ENCODE data around the gene TUBA3E. TPM values are rescaled to one million over a fixed set of nuclear protein-coding genes. Genes with fewer than 3 reads are reported as not detected.
A peak's percentile ranks its signal among the peaks of the same experiment; 100 is the strongest.
"Not testable (repeated sequence)": the region's sequence is repeated elsewhere in the genome, so short reads cannot be mapped to it uniquely, and the experiment has no call there.

The TUBA3E gene
- total RNA-seq, 2 experiments from 2014 or later, result not detected

GRCh38 chr2:130186391-130186790, 11.8 kb downstream of the TUBA3E start:
- Mint-ChIP-seq H3K27me3 (no peaks in the 10 kb centered on the region), H3K36me3 (peaks cover 3% of the 10 kb centered on the region), H3K4me1 (peaks cover 12% of the 10 kb centered on the region), H3K27ac (no peak overlapping the region), H3K9me3 (no peaks in the 10 kb centered on the region), H3K4me3 (no peak overlapping the region)
- DNase-seq (no peak), ATAC-seq (ENCODE audit: low read depth) (no peak)
- POLR2A ChIA-PET, result no interaction called here

DNA sequence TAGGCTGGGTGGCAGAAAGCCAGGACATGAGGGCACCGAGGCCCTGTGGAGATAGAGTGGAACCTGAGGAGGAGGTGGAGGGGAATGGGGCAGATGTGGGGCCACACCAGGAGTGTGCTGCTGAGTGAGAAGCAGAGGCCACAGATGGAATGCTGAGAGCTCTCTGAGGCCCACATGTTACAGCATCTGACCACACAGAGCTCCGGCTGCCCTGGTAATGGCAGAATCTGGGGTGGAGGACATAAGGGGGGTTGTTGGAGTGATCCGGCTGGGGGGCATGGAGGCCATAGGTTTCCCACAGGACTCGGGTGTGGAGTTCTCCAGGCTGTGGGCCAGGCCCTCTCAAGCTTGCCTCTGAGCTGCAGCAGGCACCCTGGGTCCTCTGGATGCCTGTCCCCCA, 12.3 kb downstream of the TUBA3E start:
- DNase-seq, result no peak
- POLR2A ChIA-PET, result interaction anchor here (0.7 to 1.4 kb wide), 2 partner anchors 1301 to 1303 kb away, joined by 3 to 12 read pairs; no protein-coding TSS in a partner anchor
- no peaks in the 10 kb centered on the region for H3K27me3 Mint-ChIP-seq
- H3K9me3 Mint-ChIP-seq, result no peaks in the 10 kb centered on the region
- ATAC-seq (ENCODE audit: low read depth), result no peak
- peaks cover 1% of the 10 kb centered on the region for H3K36me3 Mint-ChIP-seq
- H3K4me3 Mint-ChIP-seq, result no peak overlapping the region
- H3K4me1 Mint-ChIP-seq, result peaks cover 11% of the 10 kb centered on the region
- no peak overlapping the region for H3K27ac Mint-ChIP-seq

DNA sequence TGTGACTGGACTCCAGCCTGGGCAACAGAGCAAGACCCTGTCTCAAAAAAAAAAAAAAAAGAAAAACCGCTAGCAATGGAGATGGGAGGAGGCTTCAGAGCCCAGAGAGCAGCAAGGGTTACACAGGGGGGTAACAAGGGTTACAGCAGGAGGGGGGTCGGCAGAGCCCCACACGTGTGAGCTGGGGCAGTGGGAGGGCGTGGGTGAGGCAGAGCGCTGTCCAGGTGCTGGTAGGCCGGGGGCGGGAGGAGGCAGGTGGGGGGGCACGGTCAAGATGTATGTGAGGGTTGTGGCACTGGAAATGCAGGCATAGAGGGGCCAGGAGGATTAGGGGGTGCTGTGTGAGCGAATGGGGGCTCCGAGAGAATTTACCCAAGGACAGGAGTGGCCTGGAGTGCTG, 12.8 kb downstream of the TUBA3E start:
- H3K4me1 Mint-ChIP-seq, result peaks cover 13% of the 10 kb centered on the region
- POLR2A ChIA-PET, result interaction anchor here (0.7 to 1.4 kb wide), 2 partner anchors 1302 to 1304 kb away, joined by 3 to 12 read pairs; no protein-coding TSS in a partner anchor
- no peak overlapping the region for H3K4me3 Mint-ChIP-seq
- peaks cover 1% of the 10 kb centered on the region for H3K36me3 Mint-ChIP-seq
- no peaks in the 10 kb centered on the region for H3K9me3 Mint-ChIP-seq
- no peak overlapping the region for H3K27ac Mint-ChIP-seq
- no peaks in the 10 kb centered on the region for H3K27me3 Mint-ChIP-seq
- ATAC-seq (ENCODE audit: low read depth) (no peak), DNase-seq (no peak)

DNA sequence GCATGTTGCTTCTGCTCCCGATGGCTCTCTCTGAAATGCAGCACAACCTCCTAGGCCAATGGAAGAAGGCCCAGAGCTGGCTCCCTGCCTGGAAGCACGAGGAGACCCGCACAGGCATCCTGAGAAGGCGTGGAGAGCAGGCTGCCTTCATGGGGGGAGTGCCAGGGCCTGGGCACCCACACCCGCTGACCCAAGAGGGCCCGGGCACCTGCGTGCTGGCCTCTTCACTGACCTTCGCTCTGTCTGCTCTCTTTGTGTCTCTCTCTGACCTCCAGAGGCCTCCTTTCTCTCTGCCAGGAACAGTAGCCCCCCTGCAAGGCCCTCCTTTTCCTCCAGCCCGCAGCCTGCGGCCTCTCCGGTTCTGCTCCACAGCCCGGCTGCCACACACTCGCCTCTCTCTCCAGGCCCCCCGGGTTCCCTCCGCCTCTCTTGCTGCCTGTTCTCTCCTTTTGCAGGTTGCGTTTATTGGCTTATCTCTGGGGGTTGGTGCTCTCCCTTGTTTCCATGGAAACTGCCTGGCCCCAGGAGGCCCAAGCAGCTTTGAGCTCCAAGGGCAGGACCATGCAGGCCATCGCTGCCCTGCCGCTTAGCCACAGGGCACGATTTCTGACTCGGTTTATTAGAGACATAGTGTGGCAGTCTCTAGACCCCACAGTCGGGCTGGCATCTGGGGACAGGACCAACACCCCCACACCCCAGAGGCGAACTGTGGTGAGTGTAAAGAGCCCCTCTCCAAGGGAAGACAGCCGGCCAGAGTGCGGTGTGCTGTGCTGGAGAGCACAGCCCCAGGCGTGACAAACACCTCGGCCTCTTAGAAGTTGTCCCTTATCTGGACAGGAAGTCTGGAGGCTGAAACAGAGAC, 14.5 kb downstream of the TUBA3E start:
- no peak for DNase-seq
- no peak for ATAC-seq (ENCODE audit: low read depth)
- Mint-ChIP-seq H3K27ac (peak overlapping the region; percentile 79), H3K27me3 (no peaks in the 10 kb centered on the region), H3K36me3 (peaks cover 1% of the 10 kb centered on the region), H3K4me1 (peaks cover 13% of the 10 kb centered on the region), H3K9me3 (no peaks in the 10 kb centered on the region), H3K4me3 (peak overlapping the region; percentile 81)
- POLR2A ChIA-PET, result no interaction called here

GRCh38 chr2:130182826-130183511, 15.3 kb downstream of the TUBA3E start:
- not testable (repeated sequence) for H3K36me3 Mint-ChIP-seq; ATAC-seq (ENCODE audit: low read depth); H3K27me3 Mint-ChIP-seq; H3K9me3 Mint-ChIP-seq; DNase-seq
- Mint-ChIP-seq H3K4me3 (peak overlapping the region; percentile 81), H3K4me1 (peaks cover 13% of the 10 kb centered on the region), H3K27ac (peak overlapping the region; percentile 79)
- POLR2A ChIA-PET, result interaction anchor here (3.1 to 4.4 kb wide), 2 partner anchors 13 to 159 kb away, joined by 26 to 38 read pairs; partner anchors contain the start of gene IMP4

- DNase-seq (peak; percentile 96), ATAC-seq (ENCODE audit: low read depth) (peak; percentile 88)
- not testable (repeated sequence) for H3K9me3 Mint-ChIP-seq, H3K36me3 Mint-ChIP-seq, H3K27me3 Mint-ChIP-seq
- Mint-ChIP-seq H3K4me3 (peak within 1 kb of the TSS; percentile 93), H3K4me1 (peaks cover 13% of the 10 kb centered on the region), H3K27ac (peak within 1 kb of the TSS; percentile 93)
- POLR2A ChIA-PET, result interaction anchor here (0.8 to 4.4 kb wide), 3 partner anchors 12 to 160 kb away, joined by 3 to 38 read pairs (median 26); partner anchors contain the start of gene IMP4
Observed at GRCh38 chr2:130181880-130182682, 16.2 kb downstream of the TUBA3E start, which contains the start of gene MZT2B. Gene MZT2B (plus strand): TSS chr2:130182262. CDS start chr2:130182283, 21 bp downstream.

DNA sequence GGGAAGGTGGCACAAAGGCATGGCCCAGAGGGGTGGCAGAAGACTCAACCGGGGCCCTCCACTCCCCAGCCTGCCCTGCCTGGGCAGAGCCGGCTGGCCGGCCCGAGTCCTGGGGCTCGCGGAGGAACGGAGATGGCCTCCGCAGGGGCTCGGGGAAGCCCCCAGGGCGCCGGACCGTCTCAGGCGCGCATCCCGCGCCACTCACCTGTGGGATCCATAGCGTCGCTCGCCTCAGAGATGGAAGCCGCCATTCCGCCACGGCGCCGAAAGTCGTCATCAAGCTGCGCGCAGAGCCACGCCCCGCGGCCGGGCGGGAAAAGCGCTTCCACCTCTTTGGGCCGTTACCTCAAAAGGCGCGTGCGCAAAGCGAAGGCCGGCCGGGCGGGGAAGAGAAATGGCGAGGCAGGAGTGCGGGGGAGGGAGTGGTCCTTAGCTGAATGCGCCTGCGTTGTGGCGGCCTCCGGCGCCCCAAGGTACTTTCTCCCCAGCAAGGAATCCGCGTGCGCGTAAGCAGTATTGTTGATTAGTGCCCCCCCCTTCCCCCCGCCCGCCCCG, 16.8 kb downstream of the TUBA3E start, which contains the start of gene SMPD4:
Gene SMPD4, minus strand, starts transcription at position 278 of the 555 bp plus-strand sequence. CDS start 5,010 bp downstream, outside the sequence.
- DNase-seq (peak; percentile 98), ATAC-seq (ENCODE audit: low read depth) (peak; percentile 73)
- H3K27me3 Mint-ChIP-seq, result no peaks in the 10 kb centered on the region
- H3K36me3 Mint-ChIP-seq, result peaks cover 1% of the 10 kb centered on the region
- POLR2A ChIA-PET, result interaction anchor here (0.8 to 4.4 kb wide), 3 partner anchors 11 to 161 kb away, joined by 3 to 38 read pairs (median 26); partner anchors contain the start of gene IMP4
- H3K9me3 Mint-ChIP-seq, result no peaks in the 10 kb centered on the region
- H3K27ac Mint-ChIP-seq, result peak within 1 kb of the TSS; percentile 93
- peak within 1 kb of the TSS; percentile 93 for H3K4me3 Mint-ChIP-seq
- H3K4me1 Mint-ChIP-seq, result peaks cover 13% of the 10 kb centered on the region

DNA sequence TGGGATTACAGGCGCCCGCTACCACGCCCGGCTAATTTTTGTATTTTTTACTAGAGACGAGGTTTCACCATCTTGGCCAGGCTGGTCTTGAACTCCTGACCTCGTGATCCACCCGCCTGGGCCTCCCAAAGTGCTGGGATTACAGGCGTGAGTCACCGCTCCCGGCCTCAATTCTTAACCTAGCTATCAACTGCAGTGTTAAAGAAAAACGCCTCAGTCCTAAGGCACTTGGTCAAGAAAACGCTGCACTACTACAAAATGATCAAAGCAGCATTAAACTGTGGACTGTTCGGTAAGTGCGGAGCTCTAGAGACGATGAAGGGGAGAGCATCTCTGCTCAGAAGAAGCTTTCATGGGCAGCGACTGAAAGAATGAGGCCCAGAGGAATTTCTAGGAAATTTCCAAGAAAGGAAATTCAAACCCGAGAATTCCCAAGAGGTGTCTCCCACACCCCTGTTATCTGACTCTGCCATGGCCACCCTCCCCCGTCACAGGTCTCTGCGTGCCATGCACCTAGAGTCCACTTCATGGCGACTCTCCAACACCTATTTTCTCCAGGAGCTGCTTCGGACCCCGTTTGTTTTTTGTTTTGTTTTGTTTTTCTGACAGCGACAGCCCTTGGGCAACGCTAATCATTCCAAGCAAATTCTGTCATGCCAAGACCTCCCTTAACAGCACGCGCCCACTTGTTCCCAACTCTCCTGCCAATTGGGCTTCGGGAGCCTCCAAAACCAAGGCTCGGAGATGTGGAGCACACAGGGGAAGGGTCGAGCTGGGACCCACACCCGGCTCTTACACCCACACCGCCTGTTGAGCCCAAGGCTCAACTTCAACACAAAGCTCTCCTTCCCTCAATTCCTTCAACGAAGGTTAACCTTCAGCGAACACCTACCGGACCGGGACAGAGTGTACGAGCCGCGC, 17.6 kb downstream of the TUBA3E start:
- DNase-seq; H3K4me1 Mint-ChIP-seq; H3K27me3 Mint-ChIP-seq; H3K9me3 Mint-ChIP-seq; ATAC-seq (ENCODE audit: low read depth); H3K36me3 Mint-ChIP-seq: not testable (repeated sequence)
- peak overlapping the region; percentile 93 for H3K27ac Mint-ChIP-seq
- H3K4me3 Mint-ChIP-seq, result peak overlapping the region; percentile 93
- POLR2A ChIA-PET, result interaction anchor here (0.8 to 4.4 kb wide), 3 partner anchors 11 to 162 kb away, joined by 3 to 38 read pairs (median 26); partner anchors contain the start of gene IMP4

- POLR2A ChIA-PET; H3K4me1 Mint-ChIP-seq; H3K27me3 Mint-ChIP-seq; H3K4me3 Mint-ChIP-seq; DNase-seq; H3K27ac Mint-ChIP-seq; ATAC-seq (ENCODE audit: low read depth); H3K9me3 Mint-ChIP-seq: not testable (repeated sequence)
- peaks cover 14% of the 10 kb centered on the region for H3K36me3 Mint-ChIP-seq
Observed at GRCh38 chr2:130174866-130175265, 23.4 kb downstream of the TUBA3E start.

- no peak for DNase-seq
- H3K27ac Mint-ChIP-seq, result peak overlapping the region; percentile 84
Observed at GRCh38 chr2:130169896-130170295, 28.3 kb downstream of the TUBA3E start.

GRCh38 chr2:130169163-130169562, 29.1 kb downstream of the TUBA3E start:
- POLR2A ChIA-PET, result interaction anchor here (0.6 to 3.5 kb wide), 3 partner anchors 11 to 177 kb away, joined by 4 to 26 read pairs (median 4); partner anchors contain the start of genes MZT2B and SMPD4
- peaks cover 17% of the 10 kb centered on the region for H3K4me1 Mint-ChIP-seq
- peak overlapping the region; percentile 84 for H3K27ac Mint-ChIP-seq
- H3K9me3 Mint-ChIP-seq, H3K27me3 Mint-ChIP-seq, DNase-seq: not testable (repeated sequence)
- H3K36me3 Mint-ChIP-seq, result peaks cover 20% of the 10 kb centered on the region
- peak; percentile 99 for ATAC-seq (ENCODE audit: low read depth)
- peak overlapping the region; percentile 66 for H3K4me3 Mint-ChIP-seq

More at GRCh38 chr2:130169896-130170295, 28.3 kb downstream of the TUBA3E start:
- no peaks in the 10 kb centered on the region for H3K9me3 Mint-ChIP-seq
- peaks cover 18% of the 10 kb centered on the region for H3K36me3 Mint-ChIP-seq
- H3K27me3 Mint-ChIP-seq, result no peaks in the 10 kb centered on the region
- POLR2A ChIA-PET, result interaction anchor here (1.2 to 3.5 kb wide), 2 partner anchors 11 to 12 kb away, joined by 4 to 26 read pairs; partner anchors contain the start of genes MZT2B and SMPD4
- peaks cover 17% of the 10 kb centered on the region for H3K4me1 Mint-ChIP-seq
- no peak for ATAC-seq (ENCODE audit: low read depth)
- peak overlapping the region; percentile 66 for H3K4me3 Mint-ChIP-seq
